Osteoblast (primary cell): ENCODE results near the gene AQP6. TPM values are rescaled to one million over a fixed set of nuclear protein-coding genes. Genes with fewer than 3 reads are reported as not detected.

Experiments used
- DNase-seq: peaks from one replicate; pipeline ENCODE4 v3.0.0; 2011; ENCODE audit warnings: low spot score, mixed read lengths; ENCODE audit not compliant: insufficient read length; ENCODE audit errors: missing footprints
- H2AFZ ChIP-seq: 2 replicates; pipeline ENCODE4 v1.6.0; 2011; ENCODE audit warnings: mild to moderate bottlenecking, low read length
- H3K27ac ChIP-seq: 2 replicates; pipeline ENCODE4 v1.5.1; 2011; ENCODE audit warnings: mild to moderate bottlenecking, low read depth, low read length, moderate library complexity
- H3K27me3 ChIP-seq: 2 replicates; pipeline ENCODE4 v1.6.0; 2012; ENCODE audit warnings: mild to moderate bottlenecking, control low read depth, inconsistent platforms, low read length, moderate library complexity; ENCODE audit not compliant: insufficient read depth
- H3K36me3 ChIP-seq: 2 replicates; pipeline ENCODE4 v1.5.1; 2011; ENCODE audit warnings: mild to moderate bottlenecking, low read length, control low read depth, moderate library complexity; ENCODE audit not compliant: insufficient read depth
- H3K4me1 ChIP-seq: 2 replicates; pipeline ENCODE4 v1.5.1; 2011; ENCODE audit warnings: mild to moderate bottlenecking, low read length, control low read depth, moderate library complexity; ENCODE audit not compliant: insufficient read depth
- H3K4me2 ChIP-seq: 2 replicates; pipeline ENCODE4 v1.6.0; 2011; ENCODE audit warnings: mild to moderate bottlenecking, low read length; ENCODE audit not compliant: insufficient read depth
- H3K4me3 ChIP-seq: fragments of 200-600 bp; sonication (generic); 3 replicates; pipeline ENCODE4 v1.5.1; 2012; ENCODE audit warnings: mild to moderate bottlenecking, low read length, inconsistent platforms; ENCODE audit not compliant: insufficient read depth
- H3K79me2 ChIP-seq: 2 replicates; pipeline ENCODE4 v1.6.0; 2012; ENCODE audit warnings: mild to moderate bottlenecking, low read length, control low read depth, inconsistent platforms; ENCODE audit not compliant: insufficient read depth
- H3K9me3 ChIP-seq: 2 replicates; pipeline ENCODE4 v1.5.1; 2011; ENCODE audit warnings: low read depth, low read length, control low read depth
- H4K20me1 ChIP-seq: 2 replicates; pipeline ENCODE4 v1.6.0; 2012; ENCODE audit warnings: mild to moderate bottlenecking, low read length, control low read depth; ENCODE audit not compliant: insufficient read depth
- CTCF ChIP-seq: IDR thresholded peaks from 2 replicates; pipeline ENCODE4 v1.5.1; 2011; ENCODE audit warnings: mild to moderate bottlenecking, low read depth, low read length, moderate library complexity; ENCODE audit errors: extremely low read depth
- total RNA-seq: library from RNA; depleted of rRNA; stranded (reverse); fragments of >200 nt; gene quantifications from 2 replicates; pipeline ENCODE4 v1.2.3, GENCODE V29; 2012

AQP6 gene
- total RNA-seq, 1 donor: not detected

DNA sequence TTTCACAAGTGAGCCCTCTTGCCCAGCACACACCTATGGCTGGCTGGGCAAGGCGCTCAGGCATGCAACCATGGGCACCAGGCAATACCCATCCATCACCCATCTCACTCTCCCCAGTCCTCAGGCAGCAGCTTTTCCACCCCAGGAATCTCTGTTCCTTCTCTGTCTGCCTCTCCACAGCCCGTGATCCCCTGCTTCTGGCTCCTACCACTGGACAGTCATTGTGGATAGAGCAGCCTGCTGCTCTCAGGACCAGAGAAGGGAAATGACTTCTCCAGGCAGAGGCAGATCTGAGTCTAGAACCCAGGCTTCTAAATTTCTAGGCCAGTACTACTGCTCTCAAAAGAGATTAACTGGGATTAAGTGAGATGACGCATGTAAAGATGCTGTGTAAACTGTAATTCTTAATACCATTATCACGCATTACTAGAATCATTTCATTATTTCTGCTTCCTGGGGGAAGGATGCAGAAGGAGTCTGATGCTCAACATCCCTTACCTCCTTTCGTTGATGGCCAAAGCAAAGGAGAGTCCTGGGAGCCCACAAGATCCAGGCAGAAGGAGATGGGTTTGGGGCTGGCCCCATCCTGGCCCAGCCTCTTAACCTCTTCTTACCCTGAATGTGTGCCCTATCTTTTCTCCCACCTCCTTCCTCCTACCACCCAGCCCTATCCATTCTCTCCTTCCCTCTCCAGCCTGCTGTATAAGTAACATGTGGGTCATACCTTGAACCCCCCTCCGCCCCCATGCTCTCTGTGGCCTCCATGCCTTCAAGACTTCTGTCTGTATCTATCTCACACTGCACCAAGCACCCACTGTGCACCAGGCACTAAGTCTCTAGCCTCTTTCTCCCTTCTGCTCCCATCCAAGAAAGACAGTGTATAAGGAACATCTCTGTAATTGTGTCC, 15.8 kb upstream of the AQP6 start:
- Histone ChIP-seq H3K4me3 (no peak overlapping the region), H3K27ac (no peak overlapping the region), H3K27me3 (peaks cover 88% of the 10 kb centered on the region), H3K4me2 (no peak overlapping the region), H3K4me1 (peaks cover 9% of the 10 kb centered on the region), H3K9me3 (no peaks in the 10 kb centered on the region), H3K79me2 (no peaks in the 10 kb centered on the region), H4K20me1 (no peaks in the 10 kb centered on the region), H2AFZ (no peak overlapping the region), H3K36me3 (no peaks in the 10 kb centered on the region)
- no peak for TF ChIP-seq CTCF
- peak; percentile 72 for DNase-seq

- H3K4me3 ChIP-seq: no peak overlapping the region
- peaks cover 91% of the 10 kb centered on the region for H3K27me3 ChIP-seq
- no peaks in the 10 kb centered on the region for H3K36me3 ChIP-seq
- peaks cover 9% of the 10 kb centered on the region for H3K4me1 ChIP-seq
- H3K4me2 ChIP-seq: no peak overlapping the region
- H3K27ac ChIP-seq: no peak overlapping the region
- H2AFZ ChIP-seq: no peak overlapping the region
- peak; percentile 52 for DNase-seq
- no peaks in the 10 kb centered on the region for H4K20me1 ChIP-seq
- no peaks in the 10 kb centered on the region for H3K9me3 ChIP-seq
- TF ChIP-seq CTCF: no peak
- no peaks in the 10 kb centered on the region for H3K79me2 ChIP-seq
Measured at GRCh38 chr12:49957570-49957967, 15.2 kb upstream of the AQP6 start.

DNA sequence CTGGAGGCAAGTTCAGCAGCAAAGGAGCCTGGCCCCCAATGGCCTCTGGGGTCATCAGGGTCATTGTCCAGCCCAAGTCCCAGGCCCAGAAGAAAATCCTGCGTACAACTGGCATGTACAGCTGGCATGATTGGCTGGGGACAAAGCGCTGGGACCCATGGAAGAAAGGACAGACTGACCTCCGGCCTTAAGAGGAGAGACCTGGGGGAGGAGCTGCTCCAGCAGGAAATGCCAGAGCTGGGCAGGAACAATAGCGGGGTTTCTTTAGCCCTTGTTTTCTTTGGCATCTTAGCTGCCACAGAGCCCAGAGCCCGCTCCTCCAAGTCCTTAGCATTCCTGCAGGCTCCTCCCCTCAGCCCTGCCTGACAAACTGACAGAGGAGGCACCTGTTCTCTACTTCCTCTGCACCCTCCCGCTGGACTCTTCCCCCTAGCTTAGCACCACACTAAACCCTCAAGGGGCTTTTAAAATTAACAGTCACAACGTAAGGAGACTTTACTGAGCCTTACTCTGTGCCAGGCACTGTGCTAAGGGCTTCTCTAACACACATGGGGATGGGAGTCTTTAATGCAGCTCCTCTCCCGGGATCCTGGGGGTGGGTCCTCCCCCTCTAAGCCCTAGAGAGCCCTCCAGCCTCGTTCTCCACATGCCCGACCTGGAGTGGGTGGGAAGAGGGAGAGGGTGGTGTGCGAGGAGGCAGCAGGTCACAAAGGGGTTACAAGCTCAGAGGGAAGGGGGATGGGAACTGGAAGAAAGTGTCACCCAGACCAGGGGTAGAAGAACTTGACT, 12.9 kb upstream of the AQP6 start:
- no peak overlapping the region for H2AFZ ChIP-seq
- H3K27ac ChIP-seq: no peak overlapping the region
- no peaks in the 10 kb centered on the region for H4K20me1 ChIP-seq
- no peaks in the 10 kb centered on the region for H3K9me3 ChIP-seq
- peaks cover 88% of the 10 kb centered on the region for H3K27me3 ChIP-seq
- H3K4me3 ChIP-seq: no peak overlapping the region
- TF ChIP-seq CTCF: no peak
- H3K4me1 ChIP-seq: peaks cover 9% of the 10 kb centered on the region
- no peaks in the 10 kb centered on the region for H3K79me2 ChIP-seq
- no peaks in the 10 kb centered on the region for H3K36me3 ChIP-seq
- DNase-seq: peak; percentile 96
- H3K4me2 ChIP-seq: no peak overlapping the region
